ENCODE data around the gene ZBED1.
"Not testable (repeated sequence)": the region's sequence is repeated elsewhere in the genome, so short reads cannot be mapped to it uniquely, and the experiment has no call there.

The ZBED1 gene

GRCh38 chrX:2474963-2475726, 25.6 kb downstream of the ZBED1 start:
- TF ChIP-seq MAX (IDR thresholded peaks at IDR 0.05; ENCODE audit: low read depth, low read length) (no peak), POLR2A (IDR thresholded peaks at IDR 0.05; ENCODE audit: extremely low read depth, insufficient read length) (no peak), MYC (IDR thresholded peaks at IDR 0.05; ENCODE audit: low read depth, low read length) (no peak), CTCF (IDR thresholded peaks at IDR 0.05; ENCODE audit: low read depth, low read length) (no peak)
- DNase-seq (ENCODE audit: low read depth) = no peak
- no peak overlapping the region for H3K4me3 ChIP-seq (ENCODE audit: low read depth, low read length)

GRCh38 chrX:2474280-2474962, 26.4 kb downstream of the ZBED1 start:
- TF ChIP-seq MYC (IDR thresholded peaks at IDR 0.05; ENCODE audit: low read depth, low read length) = no peak
- TF ChIP-seq CTCF (IDR thresholded peaks at IDR 0.05; ENCODE audit: low read depth, low read length) = no peak
- TF ChIP-seq POLR2A (IDR thresholded peaks at IDR 0.05; ENCODE audit: extremely low read depth, insufficient read length) = no peak
- no peak for TF ChIP-seq MAX (IDR thresholded peaks at IDR 0.05; ENCODE audit: low read depth, low read length)
- no peak overlapping the region for H3K4me3 ChIP-seq (ENCODE audit: low read depth, low read length)
- DNase-seq (ENCODE audit: low read depth) = peak; percentile 26

- DNase-seq (ENCODE audit: low read depth); H3K4me3 ChIP-seq (ENCODE audit: low read depth, low read length): not testable (repeated sequence)
Observed at GRCh38 chrX:2473064-2473463, 27.7 kb downstream of the ZBED1 start.

- DNase-seq (ENCODE audit: low read depth) = no peak
- no peak for TF ChIP-seq MYC (IDR thresholded peaks at IDR 0.05; ENCODE audit: low read depth, low read length)
- no peak for TF ChIP-seq POLR2A (IDR thresholded peaks at IDR 0.05; ENCODE audit: extremely low read depth, insufficient read length)
- TF ChIP-seq MAX (IDR thresholded peaks at IDR 0.05; ENCODE audit: low read depth, low read length) = no peak
- no peak for TF ChIP-seq CTCF (IDR thresholded peaks at IDR 0.05; ENCODE audit: low read depth, low read length)
- H3K4me3 ChIP-seq (ENCODE audit: low read depth, low read length) = no peak overlapping the region
Observed at GRCh38 chrX:2471641-2472040, 29.1 kb downstream of the ZBED1 start.

- DNase-seq (ENCODE audit: low read depth); H3K4me3 ChIP-seq (ENCODE audit: low read depth, low read length): not testable (repeated sequence)
Observed at GRCh38 chrX:2471126-2471525, 29.6 kb downstream of the ZBED1 start.

- DNase-seq (ENCODE audit: low read depth); H3K4me3 ChIP-seq (ENCODE audit: low read depth, low read length): not testable (repeated sequence)
Observed at GRCh38 chrX:2469852-2470251, 30.9 kb downstream of the ZBED1 start.

- H3K4me3 ChIP-seq (ENCODE audit: low read depth, low read length) = no peak overlapping the region
- TF ChIP-seq CTCF (IDR thresholded peaks at IDR 0.05; ENCODE audit: low read depth, low read length) (no peak), MYC (IDR thresholded peaks at IDR 0.05; ENCODE audit: low read depth, low read length) (no peak)
- no peak for DNase-seq (ENCODE audit: low read depth)
Observed at GRCh38 chrX:2469196-2469685, 31.5 kb downstream of the ZBED1 start.

Measured in NB4 (cell line).